HepG2 (cell line): ENCODE measurements around the gene TRABD. TPM values are rescaled to one million over a fixed set of nuclear protein-coding genes. Genes with fewer than 3 reads are reported as not detected.
A peak's percentile ranks its signal among the peaks of the same experiment; 100 is the strongest.

Source experiments
- DR1 ChIP-seq: sonication (generic); formaldehyde crosslinking; IDR thresholded peaks from 2 replicates; pipeline ENCODE4 v1.8.0; 2021; ENCODE audit warnings: mild to moderate bottlenecking, missing genetic modification reagents, inconsistent platforms
- NFYB ChIP-seq: sonication (generic); formaldehyde crosslinking; IDR thresholded peaks from 2 replicates; pipeline ENCODE4 v1.4.0; 2020; ENCODE audit warnings: missing genetic modification reagents
- PHF20 ChIP-seq: sonication (generic); formaldehyde crosslinking; IDR thresholded peaks from 2 replicates; pipeline ENCODE4 v1.5.0; 2020; ENCODE audit warnings: mild to moderate bottlenecking, missing genetic modification reagents
- POGK ChIP-seq: sonication (generic); formaldehyde crosslinking; conservative IDR thresholded peaks from 2 replicates; pipeline ENCODE4 v1.8.0; 2022; ENCODE audit warnings: mild to moderate bottlenecking, moderate library complexity, missing genetic modification reagents
- SP1 ChIP-seq, 2 experiments: fragments of 450-650 bp in 1 of 2; sonication (generic) in 1 of 2; formaldehyde crosslinking in 1 of 2; IDR thresholded peaks; 2 replicates each; pipeline versions ENCODE4 v1.4.0 to v1.6.1; 2016 to 2020; ENCODE audit warnings: missing genetic modification reagents in 1 of 2
- ZNF33A ChIP-seq: sonication (generic); formaldehyde crosslinking; IDR thresholded peaks from 2 replicates; pipeline ENCODE4 v1.5.1; 2020; ENCODE audit warnings: missing genetic modification reagents, mild to moderate bottlenecking, moderate library complexity, borderline replicate concordance
- ZNF660 ChIP-seq: sonication (generic); formaldehyde crosslinking; IDR thresholded peaks from 2 replicates; pipeline ENCODE4 v1.5.1; 2020; ENCODE audit warnings: mild to moderate bottlenecking, low read depth, missing genetic modification reagents, borderline replicate concordance
- ZSCAN31 ChIP-seq: sonication (generic); formaldehyde crosslinking; IDR thresholded peaks from 2 replicates; pipeline ENCODE4 v1.5.0; 2020; ENCODE audit warnings: low read depth, mild to moderate bottlenecking, missing genetic modification reagents
- polyA plus RNA-seq, 8 experiments: library from polyadenylated mRNA; depleted of rRNA in 3 of 8; stranded (reverse) in 7 of 8; unstranded in 1 of 8; fragments of >200 nt; fragmentation: Illumina TruSeq in 4 of 8; extraction: Trizol in 4 of 8; gene quantifications; 2 replicates each; pipeline versions ENCODE4 v1.2.1 to v1.2.3, GENCODE V29; 2011 to 2016; ENCODE audit warnings: low read depth in 4 of 8, missing spikeins in 1 of 8, mixed read lengths in 1 of 8; ENCODE audit not compliant: insufficient read depth in 1 of 8
- total RNA-seq, 5 experiments: library from RNA; depleted of rRNA; stranded (reverse); fragments of >200 nt; fragmentation: Illumina TruSeq; extraction: Trizol; gene quantifications; 2 replicates each; pipeline ENCODE4 v1.2.3, GENCODE V29; 2016; ENCODE audit warnings: low read depth in 1 of 5
- TF ChIP-seq, protein P1 (sequence below): sonication (generic); formaldehyde crosslinking; IDR thresholded peaks from 2 replicates; pipeline ENCODE4 v1.8.0; 2022; ENCODE audit warnings: mild to moderate bottlenecking, missing genetic modification reagents; ENCODE audit not compliant: insufficient replicate concordance
- TF ChIP-seq, protein P2 (sequence below): sonication (generic); formaldehyde crosslinking; IDR thresholded peaks from 2 replicates; pipeline ENCODE4 v1.4.0; 2020; ENCODE audit warnings: mild to moderate bottlenecking, missing genetic modification reagents
- TF ChIP-seq, protein P3 (sequence below): sonication (generic); formaldehyde crosslinking; IDR thresholded peaks from 2 replicates; pipeline ENCODE4 v1.4.0; 2020; ENCODE audit warnings: mild to moderate bottlenecking, missing genetic modification reagents
- TF ChIP-seq, protein P4 (sequence below): sonication (generic); formaldehyde crosslinking; IDR thresholded peaks from 2 replicates; pipeline ENCODE4 v1.8.1; 2023; ENCODE audit warnings: mild to moderate bottlenecking, inconsistent platforms, moderate library complexity, missing genetic modification reagents, borderline replicate concordance

TRABD gene
- total and polyA plus RNA-seq, 2 of the 13 experiments (the other 11 are each of a cell fraction or from before 2014, with no cell fraction given), result 21.5 to 28.9 TPM

- TF ChIP-seq, protein P1, sequence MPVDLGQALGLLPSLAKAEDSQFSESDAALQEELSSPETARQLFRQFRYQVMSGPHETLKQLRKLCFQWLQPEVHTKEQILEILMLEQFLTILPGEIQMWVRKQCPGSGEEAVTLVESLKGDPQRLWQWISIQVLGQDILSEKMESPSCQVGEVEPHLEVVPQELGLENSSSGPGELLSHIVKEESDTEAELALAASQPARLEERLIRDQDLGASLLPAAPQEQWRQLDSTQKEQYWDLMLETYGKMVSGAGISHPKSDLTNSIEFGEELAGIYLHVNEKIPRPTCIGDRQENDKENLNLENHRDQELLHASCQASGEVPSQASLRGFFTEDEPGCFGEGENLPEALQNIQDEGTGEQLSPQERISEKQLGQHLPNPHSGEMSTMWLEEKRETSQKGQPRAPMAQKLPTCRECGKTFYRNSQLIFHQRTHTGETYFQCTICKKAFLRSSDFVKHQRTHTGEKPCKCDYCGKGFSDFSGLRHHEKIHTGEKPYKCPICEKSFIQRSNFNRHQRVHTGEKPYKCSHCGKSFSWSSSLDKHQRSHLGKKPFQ (CRISPR knock-in tag), result no peak
- 0 out of 2 replicates have a peak, but pooled peaks have one; percentile 27 for TF ChIP-seq PHF20 (CRISPR knock-in tag)
- no peak for TF ChIP-seq DR1
- no peak for TF ChIP-seq SP1 (IDR thresholded peaks at IDR 0.05)
- no peak for TF ChIP-seq SP1 (CRISPR knock-in tag; IDR thresholded peaks at IDR 0.05)
- TF ChIP-seq ZNF33A (CRISPR knock-in tag), result no peak
- TF ChIP-seq, protein P2, sequence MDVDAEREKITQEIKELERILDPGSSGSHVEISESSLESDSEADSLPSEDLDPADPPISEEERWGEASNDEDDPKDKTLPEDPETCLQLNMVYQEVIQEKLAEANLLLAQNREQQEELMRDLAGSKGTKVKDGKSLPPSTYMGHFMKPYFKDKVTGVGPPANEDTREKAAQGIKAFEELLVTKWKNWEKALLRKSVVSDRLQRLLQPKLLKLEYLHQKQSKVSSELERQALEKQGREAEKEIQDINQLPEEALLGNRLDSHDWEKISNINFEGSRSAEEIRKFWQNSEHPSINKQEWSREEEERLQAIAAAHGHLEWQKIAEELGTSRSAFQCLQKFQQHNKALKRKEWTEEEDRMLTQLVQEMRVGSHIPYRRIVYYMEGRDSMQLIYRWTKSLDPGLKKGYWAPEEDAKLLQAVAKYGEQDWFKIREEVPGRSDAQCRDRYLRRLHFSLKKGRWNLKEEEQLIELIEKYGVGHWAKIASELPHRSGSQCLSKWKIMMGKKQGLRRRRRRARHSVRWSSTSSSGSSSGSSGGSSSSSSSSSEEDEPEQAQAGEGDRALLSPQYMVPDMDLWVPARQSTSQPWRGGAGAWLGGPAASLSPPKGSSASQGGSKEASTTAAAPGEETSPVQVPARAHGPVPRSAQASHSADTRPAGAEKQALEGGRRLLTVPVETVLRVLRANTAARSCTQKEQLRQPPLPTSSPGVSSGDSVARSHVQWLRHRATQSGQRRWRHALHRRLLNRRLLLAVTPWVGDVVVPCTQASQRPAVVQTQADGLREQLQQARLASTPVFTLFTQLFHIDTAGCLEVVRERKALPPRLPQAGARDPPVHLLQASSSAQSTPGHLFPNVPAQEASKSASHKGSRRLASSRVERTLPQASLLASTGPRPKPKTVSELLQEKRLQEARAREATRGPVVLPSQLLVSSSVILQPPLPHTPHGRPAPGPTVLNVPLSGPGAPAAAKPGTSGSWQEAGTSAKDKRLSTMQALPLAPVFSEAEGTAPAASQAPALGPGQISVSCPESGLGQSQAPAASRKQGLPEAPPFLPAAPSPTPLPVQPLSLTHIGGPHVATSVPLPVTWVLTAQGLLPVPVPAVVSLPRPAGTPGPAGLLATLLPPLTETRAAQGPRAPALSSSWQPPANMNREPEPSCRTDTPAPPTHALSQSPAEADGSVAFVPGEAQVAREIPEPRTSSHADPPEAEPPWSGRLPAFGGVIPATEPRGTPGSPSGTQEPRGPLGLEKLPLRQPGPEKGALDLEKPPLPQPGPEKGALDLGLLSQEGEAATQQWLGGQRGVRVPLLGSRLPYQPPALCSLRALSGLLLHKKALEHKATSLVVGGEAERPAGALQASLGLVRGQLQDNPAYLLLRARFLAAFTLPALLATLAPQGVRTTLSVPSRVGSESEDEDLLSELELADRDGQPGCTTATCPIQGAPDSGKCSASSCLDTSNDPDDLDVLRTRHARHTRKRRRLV (CRISPR knock-in tag), result no peak
- TF ChIP-seq ZNF660 (CRISPR knock-in tag), result no peak
- no peak for TF ChIP-seq NFYB (CRISPR knock-in tag)
- no peak for TF ChIP-seq ZSCAN31 (CRISPR knock-in tag)
- TF ChIP-seq, protein P3, sequence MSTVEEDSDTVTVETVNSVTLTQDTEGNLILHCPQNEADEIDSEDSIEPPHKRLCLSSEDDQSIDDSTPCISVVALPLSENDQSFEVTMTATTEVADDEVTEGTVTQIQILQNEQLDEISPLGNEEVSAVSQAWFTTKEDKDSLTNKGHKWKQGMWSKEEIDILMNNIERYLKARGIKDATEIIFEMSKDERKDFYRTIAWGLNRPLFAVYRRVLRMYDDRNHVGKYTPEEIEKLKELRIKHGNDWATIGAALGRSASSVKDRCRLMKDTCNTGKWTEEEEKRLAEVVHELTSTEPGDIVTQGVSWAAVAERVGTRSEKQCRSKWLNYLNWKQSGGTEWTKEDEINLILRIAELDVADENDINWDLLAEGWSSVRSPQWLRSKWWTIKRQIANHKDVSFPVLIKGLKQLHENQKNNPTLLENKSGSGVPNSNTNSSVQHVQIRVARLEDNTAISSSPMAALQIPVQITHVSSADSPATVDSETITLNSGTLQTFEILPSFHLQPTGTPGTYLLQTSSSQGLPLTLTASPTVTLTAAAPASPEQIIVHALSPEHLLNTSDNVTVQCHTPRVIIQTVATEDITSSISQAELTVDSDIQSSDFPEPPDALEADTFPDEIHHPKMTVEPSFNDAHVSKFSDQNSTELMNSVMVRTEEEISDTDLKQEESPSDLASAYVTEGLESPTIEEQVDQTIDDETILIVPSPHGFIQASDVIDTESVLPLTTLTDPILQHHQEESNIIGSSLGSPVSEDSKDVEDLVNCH, result no peak
- TF ChIP-seq, protein P4, sequence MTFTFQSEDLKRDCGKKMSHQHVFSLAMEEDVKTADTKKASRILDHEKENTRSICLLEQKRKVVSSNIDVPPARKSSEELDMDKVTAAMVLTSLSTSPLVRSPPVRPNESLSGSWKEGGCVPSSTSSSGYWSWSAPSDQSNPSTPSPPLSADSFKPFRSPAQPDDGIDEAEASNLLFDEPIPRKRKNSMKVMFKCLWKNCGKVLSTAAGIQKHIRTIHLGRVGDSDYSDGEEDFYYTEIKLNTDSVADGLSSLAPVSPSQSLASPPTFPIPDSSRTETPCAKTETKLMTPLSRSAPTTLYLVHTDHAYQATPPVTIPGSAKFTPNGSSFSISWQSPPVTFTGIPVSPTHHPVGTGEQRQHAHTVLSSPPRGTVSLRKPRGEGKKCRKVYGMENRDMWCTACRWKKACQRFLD (CRISPR knock-in tag), result no peak
- TF ChIP-seq POGK, result no peak
Observed at GRCh38 chr22:50184004-50184901, 1.5 kb upstream of the TRABD start (continued).
